Epidermal melanocyte (primary cell): ENCODE measurements around the gene DRG2.

Source experiments
- DNase-seq: peaks from one replicate; pipeline ENCODE4 v3.0.0; 2011; ENCODE audit warnings: low spot score; ENCODE audit not compliant: insufficient read length

DRG2 gene

GRCh38 chr17:18115517-18115916, 27.8 kb downstream of the DRG2 start:
- DNase-seq, result no peak

GRCh38 chr17:18116078-18116477, 28.3 kb downstream of the DRG2 start:
- no peak for DNase-seq

- DNase-seq, result no peak
Observed at GRCh38 chr17:18117533-18117932, 29.8 kb downstream of the DRG2 start.

GRCh38 chr17:18117982-18118975, 30.5 kb downstream of the DRG2 start:
- no peak for DNase-seq

- DNase-seq, result no peak
Observed at GRCh38 chr17:18119166-18119745, 31.5 kb downstream of the DRG2 start.

GRCh38 chr17:18119938-18120337, 32.2 kb downstream of the DRG2 start:
- DNase-seq, result no peak

- DNase-seq, result no peak
Observed at GRCh38 chr17:18120461-18121017, 32.8 kb downstream of the DRG2 start.

- DNase-seq, result no peak
Observed at GRCh38 chr17:18121144-18121910, 33.6 kb downstream of the DRG2 start.

GRCh38 chr17:18122990-18123753, 35.4 kb downstream of the DRG2 start:
- DNase-seq, result no peak

- DNase-seq, result no peak
Observed at GRCh38 chr17:18124345-18125126, 36.8 kb downstream of the DRG2 start.

GRCh38 chr17:18129041-18129502, 41.3 kb downstream of the DRG2 start:
- DNase-seq, result no peak

GRCh38 chr17:18132711-18133110, 45.0 kb downstream of the DRG2 start:
- DNase-seq, result no peak

GRCh38 chr17:18136357-18136756, 48.6 kb downstream of the DRG2 start:
- DNase-seq, result no peak

- DNase-seq, result no peak
Observed at GRCh38 chr17:18138065-18138749, 50.5 kb downstream of the DRG2 start.

GRCh38 chr17:18139092-18139491, 51.3 kb downstream of the DRG2 start:
- DNase-seq, result no peak

GRCh38 chr17:18139498-18139897, 51.8 kb downstream of the DRG2 start:
- DNase-seq, result no peak

- DNase-seq, result no peak
Observed at GRCh38 chr17:18139949-18140348, 52.2 kb downstream of the DRG2 start.

GRCh38 chr17:18140648-18141047, 52.9 kb downstream of the DRG2 start:
- DNase-seq, result no peak

GRCh38 chr17:18141210-18141803, 53.6 kb downstream of the DRG2 start:
- peak; percentile 64 for DNase-seq
